WI38 (cell line): ENCODE measurements around the gene DERA.
"Not testable (repeated sequence)": the region's sequence is repeated elsewhere in the genome, so short reads cannot be mapped to it uniquely, and the experiment has no call there.

Experiments
- H3K4me3 ChIP-seq: 2 replicates; pipeline ENCODE4 v1.5.1; 2011; ENCODE audit warnings: low read depth, mild to moderate bottlenecking, control low read depth, low read length
- CTCF ChIP-seq: IDR thresholded peaks from 2 replicates; pipeline ENCODE4 v1.5.1; 2012; ENCODE audit warnings: low read depth, mild to moderate bottlenecking, control low read depth, low read length

Gene DERA

DNA sequence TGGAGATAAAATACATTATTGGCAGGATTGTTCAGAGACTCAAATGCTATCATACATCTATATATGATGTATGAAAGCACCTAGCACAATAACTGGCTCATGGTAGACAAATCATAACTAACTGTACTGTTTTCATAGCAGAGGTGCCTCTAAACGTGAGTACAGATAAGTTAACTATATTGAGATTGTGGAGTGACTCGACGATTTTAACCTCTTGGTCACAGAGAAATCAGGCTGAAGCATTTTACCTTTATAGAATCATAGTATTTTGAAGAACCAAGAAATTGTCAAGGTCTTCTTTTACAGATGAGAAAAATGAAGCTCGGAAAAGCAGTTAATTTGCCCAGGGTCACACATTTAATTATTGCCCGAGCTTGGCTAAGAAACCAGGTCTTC is 666 bp upstream of the DERA start:
- peak overlapping the region; percentile 78; the same call in 1 of the 2 replicates for H3K4me3 ChIP-seq
- no peak for TF ChIP-seq CTCF

GRCh38 chr12:15911931-15912330 is 799 bp downstream of the DERA start:
- peak overlapping the region; percentile 78 for H3K4me3 ChIP-seq

DNA sequence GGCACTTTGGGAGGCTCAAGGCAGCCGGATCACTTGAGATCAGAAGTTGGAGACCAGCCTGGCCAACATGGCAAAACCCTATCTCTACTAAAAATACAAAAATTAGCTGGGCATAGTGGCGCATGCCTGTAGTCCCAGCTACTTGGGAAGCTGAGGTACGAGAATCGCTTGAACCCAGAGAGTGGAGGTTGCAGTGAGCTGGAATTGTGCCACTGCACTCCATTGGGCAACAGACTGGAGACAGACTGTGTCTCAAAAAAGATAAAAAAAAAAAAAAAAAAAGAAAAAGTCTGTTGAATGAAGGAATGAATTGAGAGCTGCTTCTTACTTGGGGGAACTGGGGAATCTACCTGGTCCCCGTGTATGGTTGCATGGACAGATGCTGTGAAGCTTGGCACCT is 3.0 kb downstream of the DERA start:
- H3K4me3 ChIP-seq, result not testable (repeated sequence)

GRCh38 chr12:15918066-15918465 is 6.9 kb downstream of the DERA start:
- no peak for TF ChIP-seq CTCF

DNA sequence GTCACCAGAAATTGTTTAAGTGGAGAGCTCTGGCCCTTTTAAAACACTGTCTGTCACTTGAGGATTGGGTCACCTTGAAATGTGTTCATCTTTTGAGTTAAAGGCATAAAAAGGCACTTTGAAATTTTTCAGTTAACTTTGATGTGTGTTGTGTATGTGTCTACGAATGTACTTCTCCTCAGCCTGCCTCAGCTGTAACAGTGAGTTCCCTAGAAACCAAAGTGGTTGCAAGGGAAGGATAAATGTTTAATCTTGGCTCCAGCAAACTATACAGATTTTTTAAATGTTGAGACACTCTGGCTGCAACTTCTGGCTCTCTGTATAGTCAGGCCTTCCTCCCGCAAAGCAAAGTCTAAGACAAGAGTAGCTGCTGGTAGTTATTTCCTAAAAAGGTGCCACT is 8.3 kb downstream of the DERA start:
- no peak for TF ChIP-seq CTCF
- H3K4me3 ChIP-seq, result no peak overlapping the region

More at GRCh38 chr12:15918066-15918465, 6.9 kb downstream of the DERA start:
- H3K4me3 ChIP-seq, result no peak overlapping the region

GRCh38 chr12:15924956-15925355 is 13.8 kb downstream of the DERA start:
- H3K4me3 ChIP-seq, result no peak overlapping the region
- no peak for TF ChIP-seq CTCF

GRCh38 chr12:15928346-15928745 is 17.2 kb downstream of the DERA start:
- no peak for TF ChIP-seq CTCF
- peak overlapping the region; percentile 22 for H3K4me3 ChIP-seq

- no peak for TF ChIP-seq CTCF
- H3K4me3 ChIP-seq, result peak overlapping the region; percentile 22; the same call in 1 of the 2 replicates
Measured at GRCh38 chr12:15928870-15929571, 17.9 kb downstream of the DERA start.
